ENCODE measurements around the gene FLVCR2.

FLVCR2 gene

GRCh38 chr14:75559045-75559444, 19.4 kb upstream of the FLVCR2 start:
- DNase-seq: no peak

- DNase-seq: no peak
Observed at GRCh38 chr14:75559451-75560222, 18.8 kb upstream of the FLVCR2 start.

GRCh38 chr14:75561013-75561432, 17.4 kb upstream of the FLVCR2 start:
- peak; percentile 55 to 58 for DNase-seq

- no peak for DNase-seq
Observed at GRCh38 chr14:75562089-75562488, 16.3 kb upstream of the FLVCR2 start.

GRCh38 chr14:75562489-75562888, 15.9 kb upstream of the FLVCR2 start:
- no peak for DNase-seq

- DNase-seq: no peak
Observed at GRCh38 chr14:75563931-75564330, 14.5 kb upstream of the FLVCR2 start.

- no peak for DNase-seq
Observed at GRCh38 chr14:75565056-75565455, 13.4 kb upstream of the FLVCR2 start.

- no peak for DNase-seq
Observed at GRCh38 chr14:75566321-75566720, 12.1 kb upstream of the FLVCR2 start.

GRCh38 chr14:75566752-75567151, 11.7 kb upstream of the FLVCR2 start:
- no peak for DNase-seq

GRCh38 chr14:75568140-75568539, 10.3 kb upstream of the FLVCR2 start:
- DNase-seq: no peak

- DNase-seq: no peak
Observed at GRCh38 chr14:75568791-75569190, 9.6 kb upstream of the FLVCR2 start.

GRCh38 chr14:75570797-75571196, 7.6 kb upstream of the FLVCR2 start:
- no peak for DNase-seq

- DNase-seq: no peak
Observed at GRCh38 chr14:75572104-75572503, 6.3 kb upstream of the FLVCR2 start.

GRCh38 chr14:75577090-75577489, 1.3 kb upstream of the FLVCR2 start:
- DNase-seq: no peak

- peak; percentile 8 to 66 for DNase-seq
Observed at GRCh38 chr14:75577729-75578101, 705 bp upstream of the FLVCR2 start.

- DNase-seq: no peak
Observed at GRCh38 chr14:75578786-75579337, 442 bp downstream of the FLVCR2 start.

- DNase-seq: no peak
Observed at GRCh38 chr14:75579338-75579864, 981 bp downstream of the FLVCR2 start.

- DNase-seq: peak in 1 of 2 experiments; percentile 47
Observed at GRCh38 chr14:75579882-75580281, 1.5 kb downstream of the FLVCR2 start.

GRCh38 chr14:75587388-75587787, 9.0 kb downstream of the FLVCR2 start:
- no peak for DNase-seq

GRCh38 chr14:75589931-75590330, 11.5 kb downstream of the FLVCR2 start:
- DNase-seq: no peak

GRCh38 chr14:75591331-75591946, 13.0 kb downstream of the FLVCR2 start:
- DNase-seq: no peak

- DNase-seq: no peak
Observed at GRCh38 chr14:75591987-75592575, 13.7 kb downstream of the FLVCR2 start.

GRCh38 chr14:75595226-75595625, 16.8 kb downstream of the FLVCR2 start:
- no peak for DNase-seq

GRCh38 chr14:75597149-75597548, 18.7 kb downstream of the FLVCR2 start:
- no peak for DNase-seq
